ENCODE data around the gene LEFTY2.

LEFTY2 gene

GRCh38 chr1:225918280-225918679 lies 22.7 kb downstream of the LEFTY2 start:
- no peak for DNase-seq (ENCODE audit: low read depth)
- no peak overlapping the region for H3K4me3 ChIP-seq (ENCODE audit: low read depth, low read length)
- TF ChIP-seq, protein P1, sequence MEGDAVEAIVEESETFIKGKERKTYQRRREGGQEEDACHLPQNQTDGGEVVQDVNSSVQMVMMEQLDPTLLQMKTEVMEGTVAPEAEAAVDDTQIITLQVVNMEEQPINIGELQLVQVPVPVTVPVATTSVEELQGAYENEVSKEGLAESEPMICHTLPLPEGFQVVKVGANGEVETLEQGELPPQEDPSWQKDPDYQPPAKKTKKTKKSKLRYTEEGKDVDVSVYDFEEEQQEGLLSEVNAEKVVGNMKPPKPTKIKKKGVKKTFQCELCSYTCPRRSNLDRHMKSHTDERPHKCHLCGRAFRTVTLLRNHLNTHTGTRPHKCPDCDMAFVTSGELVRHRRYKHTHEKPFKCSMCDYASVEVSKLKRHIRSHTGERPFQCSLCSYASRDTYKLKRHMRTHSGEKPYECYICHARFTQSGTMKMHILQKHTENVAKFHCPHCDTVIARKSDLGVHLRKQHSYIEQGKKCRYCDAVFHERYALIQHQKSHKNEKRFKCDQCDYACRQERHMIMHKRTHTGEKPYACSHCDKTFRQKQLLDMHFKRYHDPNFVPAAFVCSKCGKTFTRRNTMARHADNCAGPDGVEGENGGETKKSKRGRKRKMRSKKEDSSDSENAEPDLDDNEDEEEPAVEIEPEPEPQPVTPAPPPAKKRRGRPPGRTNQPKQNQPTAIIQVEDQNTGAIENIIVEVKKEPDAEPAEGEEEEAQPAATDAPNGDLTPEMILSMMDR (conservative IDR thresholded peaks at IDR 0.05; ENCODE audit: low read depth, low read length) = no peak

DNA sequence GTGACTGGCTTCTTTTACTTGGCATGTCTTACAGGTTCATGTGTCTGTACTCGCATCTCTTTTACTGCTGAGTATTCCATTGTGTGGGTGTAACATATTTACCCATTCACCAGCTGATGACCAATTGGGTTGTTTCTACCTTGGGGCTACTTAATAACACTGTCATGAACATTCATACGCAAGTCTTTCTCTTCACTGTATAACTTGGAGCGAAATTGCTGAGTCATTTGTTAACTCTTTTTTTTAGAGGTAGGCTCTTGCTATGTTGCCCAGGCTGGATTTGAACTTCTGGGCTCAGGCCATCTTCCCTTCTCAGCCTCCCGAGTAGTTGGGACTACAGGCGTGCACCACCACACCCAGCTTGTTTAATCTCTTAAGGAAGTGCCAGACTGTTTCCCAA lies 23.5 kb downstream of the LEFTY2 start:
- no peak overlapping the region for H3K4me3 ChIP-seq (ENCODE audit: low read depth, low read length)
- no peak for DNase-seq (ENCODE audit: low read depth)

DNA sequence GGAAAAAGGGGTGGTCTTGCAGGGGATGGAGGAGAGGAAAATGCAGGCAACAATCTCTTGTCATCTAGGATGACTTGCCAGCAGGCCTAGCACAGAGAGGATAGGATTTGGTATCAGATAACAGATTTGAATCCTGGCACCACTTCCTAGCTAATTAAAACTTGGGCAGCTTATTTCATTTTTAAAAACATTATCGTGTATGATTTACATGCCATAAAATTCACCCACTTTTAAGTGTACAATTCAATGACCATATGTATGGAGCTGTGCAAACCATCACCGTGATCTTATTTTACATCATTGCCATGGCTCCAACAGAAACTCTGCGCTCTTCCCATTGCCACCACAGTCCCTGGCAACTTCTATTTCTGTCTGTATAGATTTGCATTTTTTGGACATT lies 23.9 kb downstream of the LEFTY2 start:
- TF ChIP-seq, protein P1 (conservative IDR thresholded peaks at IDR 0.05; ENCODE audit: low read depth, low read length) = no peak
- DNase-seq (ENCODE audit: low read depth) = no peak
- no peak overlapping the region for H3K4me3 ChIP-seq (ENCODE audit: low read depth, low read length)

More for the DNA sequence above, 23.5 kb downstream of the LEFTY2 start:
- TF ChIP-seq, protein P1 (conservative IDR thresholded peaks at IDR 0.05; ENCODE audit: low read depth, low read length) = no peak

GRCh38 chr1:225915538-225915991 lies 25.5 kb downstream of the LEFTY2 start:
- no peak for DNase-seq (ENCODE audit: low read depth)
- TF ChIP-seq, protein P1 (conservative IDR thresholded peaks at IDR 0.05; ENCODE audit: low read depth, low read length) = no peak
- no peak overlapping the region for H3K4me3 ChIP-seq (ENCODE audit: low read depth, low read length)

- DNase-seq (ENCODE audit: low read depth) = no peak
- no peak overlapping the region for H3K4me3 ChIP-seq (ENCODE audit: low read depth, low read length)
- TF ChIP-seq, protein P1 (conservative IDR thresholded peaks at IDR 0.05; ENCODE audit: low read depth, low read length) = no peak
These were observed 26.1 kb downstream of the LEFTY2 start for GRCh38 chr1:225914947-225915346.

DNA sequence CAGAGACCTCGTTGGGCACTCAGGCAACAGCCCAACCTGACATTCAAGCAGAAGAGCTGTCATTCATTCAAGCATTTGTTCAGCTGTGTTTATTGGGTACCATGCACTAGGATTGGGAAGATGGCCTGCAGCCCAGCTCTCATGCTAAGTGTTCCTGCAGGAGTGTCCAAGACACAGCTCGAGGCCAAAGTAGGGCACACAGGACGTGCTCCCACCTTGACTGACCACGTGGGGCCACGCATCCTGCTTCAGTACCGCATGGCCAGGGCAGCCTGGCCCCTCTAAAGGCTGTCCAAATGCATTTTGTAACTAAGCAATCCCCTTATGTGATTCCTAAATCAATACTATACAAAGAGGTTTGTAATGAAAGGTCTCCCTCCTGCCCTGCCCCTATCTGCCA lies 26.6 kb downstream of the LEFTY2 start:
- DNase-seq (ENCODE audit: low read depth) = no peak
- H3K4me3 ChIP-seq (ENCODE audit: low read depth, low read length) = no peak overlapping the region
- TF ChIP-seq, protein P1 (conservative IDR thresholded peaks at IDR 0.05; ENCODE audit: low read depth, low read length) = no peak

All from choroid plexus epithelial cell (primary cell).